ENCODE results near the gene CORO2B.

DNA sequence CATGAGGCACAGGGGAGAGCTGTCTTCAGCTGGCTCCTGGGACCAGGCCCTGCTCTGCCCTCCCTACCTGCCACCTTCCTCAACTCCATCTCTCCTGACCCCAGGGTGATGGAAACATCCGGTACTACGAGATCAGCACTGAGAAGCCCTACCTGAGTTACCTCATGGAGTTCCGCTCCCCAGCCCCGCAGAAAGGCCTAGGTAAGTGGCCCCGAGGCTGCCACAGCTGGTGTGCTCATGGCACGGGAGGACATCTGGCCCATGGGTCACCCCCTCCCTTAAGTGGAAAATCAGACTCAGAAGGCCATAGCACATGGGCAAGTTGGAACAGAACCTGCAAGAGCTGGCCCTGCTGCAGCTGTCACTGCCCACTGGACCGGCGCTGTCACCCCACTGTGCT, 136.3 kb downstream of the CORO2B start:
- TF ChIP-seq, protein P1, sequence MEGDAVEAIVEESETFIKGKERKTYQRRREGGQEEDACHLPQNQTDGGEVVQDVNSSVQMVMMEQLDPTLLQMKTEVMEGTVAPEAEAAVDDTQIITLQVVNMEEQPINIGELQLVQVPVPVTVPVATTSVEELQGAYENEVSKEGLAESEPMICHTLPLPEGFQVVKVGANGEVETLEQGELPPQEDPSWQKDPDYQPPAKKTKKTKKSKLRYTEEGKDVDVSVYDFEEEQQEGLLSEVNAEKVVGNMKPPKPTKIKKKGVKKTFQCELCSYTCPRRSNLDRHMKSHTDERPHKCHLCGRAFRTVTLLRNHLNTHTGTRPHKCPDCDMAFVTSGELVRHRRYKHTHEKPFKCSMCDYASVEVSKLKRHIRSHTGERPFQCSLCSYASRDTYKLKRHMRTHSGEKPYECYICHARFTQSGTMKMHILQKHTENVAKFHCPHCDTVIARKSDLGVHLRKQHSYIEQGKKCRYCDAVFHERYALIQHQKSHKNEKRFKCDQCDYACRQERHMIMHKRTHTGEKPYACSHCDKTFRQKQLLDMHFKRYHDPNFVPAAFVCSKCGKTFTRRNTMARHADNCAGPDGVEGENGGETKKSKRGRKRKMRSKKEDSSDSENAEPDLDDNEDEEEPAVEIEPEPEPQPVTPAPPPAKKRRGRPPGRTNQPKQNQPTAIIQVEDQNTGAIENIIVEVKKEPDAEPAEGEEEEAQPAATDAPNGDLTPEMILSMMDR (IDR thresholded peaks at IDR 0.05), result no peak
- TF ChIP-seq POLR2A (IDR thresholded peaks at IDR 0.05), result no peak
